Activated CD8-positive, alpha-beta memory T cell treated with anti-CD3 and anti-CD28 coated beads for 48 hours (primary cell): ENCODE data around the gene PAK1.
"Not testable (repeated sequence)": the region's sequence is repeated elsewhere in the genome, so short reads cannot be mapped to it uniquely, and the experiment has no call there.

Experiments
- DNase-seq, 3 experiments: peaks; one replicate each; pipeline ENCODE4 v3.0.0-alpha.2; 2020; ENCODE audit warnings: low read depth in 2 of 3, low spot score in 2 of 3

Gene PAK1

DNA sequence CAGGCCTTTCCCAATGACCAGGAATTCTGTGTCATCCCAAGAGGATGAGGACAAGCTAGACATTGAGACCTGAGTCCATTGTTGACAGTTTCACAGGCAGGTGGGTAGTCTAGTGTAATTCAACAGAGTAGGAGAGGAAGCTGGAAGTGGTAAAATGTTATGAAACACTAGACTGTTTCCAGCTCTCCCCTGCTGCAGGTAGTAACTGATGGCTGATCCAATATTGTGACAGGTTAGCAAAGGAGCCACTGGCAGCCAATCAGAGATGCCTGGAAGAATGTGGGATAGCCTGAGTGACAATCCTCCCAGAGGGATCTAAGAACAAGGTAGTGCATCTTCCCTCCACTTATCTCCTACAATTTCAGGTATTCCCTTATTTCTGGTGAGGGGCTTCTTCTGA lies 161.8 kb downstream of the PAK1 start:
- DNase-seq, result no peak

- DNase-seq, result no peak
Measured at GRCh38 chr11:77311701-77312100, 162.2 kb downstream of the PAK1 start.

DNA sequence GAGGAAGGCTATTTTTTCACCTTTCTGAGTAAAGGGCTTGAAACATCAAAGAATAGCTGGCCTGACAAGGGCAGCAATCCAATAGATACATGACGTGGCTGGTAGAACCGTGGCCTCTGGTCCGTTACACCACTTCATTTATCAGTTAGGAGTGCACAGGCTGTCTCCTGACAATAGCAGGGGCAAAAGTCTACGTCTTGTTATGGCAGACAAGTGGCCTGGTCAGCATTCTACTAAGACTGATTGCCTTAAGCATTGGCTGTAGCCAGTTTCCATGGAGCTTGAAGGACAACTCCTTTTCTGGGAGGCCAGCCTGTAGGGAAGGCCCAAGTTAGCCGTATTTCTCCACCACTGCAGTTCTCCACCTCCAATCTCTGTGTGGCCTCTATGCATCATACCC lies 163.2 kb downstream of the PAK1 start:
- DNase-seq, result no peak

GRCh38 chr11:77309401-77310085 lies 164.4 kb downstream of the PAK1 start:
- DNase-seq, result no peak

DNA sequence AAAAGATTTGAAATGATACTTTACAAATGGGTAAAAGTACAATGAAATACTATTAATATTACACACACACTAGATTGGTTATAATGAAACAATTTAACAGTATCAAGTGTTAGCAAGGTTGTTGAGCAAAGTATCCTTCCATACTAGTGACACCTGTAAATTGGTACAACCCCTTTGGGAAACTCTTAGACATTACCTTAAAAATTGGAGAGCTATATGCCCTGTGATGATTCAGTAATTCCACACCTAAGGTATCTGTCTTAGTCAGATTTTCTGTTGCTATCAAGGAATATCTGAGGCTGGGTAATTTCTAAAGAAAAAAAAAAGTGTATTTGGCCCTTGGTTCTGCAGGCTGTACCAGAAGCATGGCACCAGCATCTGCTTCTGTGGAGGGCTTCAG lies 165.1 kb downstream of the PAK1 start:
- no peak for DNase-seq

DNA sequence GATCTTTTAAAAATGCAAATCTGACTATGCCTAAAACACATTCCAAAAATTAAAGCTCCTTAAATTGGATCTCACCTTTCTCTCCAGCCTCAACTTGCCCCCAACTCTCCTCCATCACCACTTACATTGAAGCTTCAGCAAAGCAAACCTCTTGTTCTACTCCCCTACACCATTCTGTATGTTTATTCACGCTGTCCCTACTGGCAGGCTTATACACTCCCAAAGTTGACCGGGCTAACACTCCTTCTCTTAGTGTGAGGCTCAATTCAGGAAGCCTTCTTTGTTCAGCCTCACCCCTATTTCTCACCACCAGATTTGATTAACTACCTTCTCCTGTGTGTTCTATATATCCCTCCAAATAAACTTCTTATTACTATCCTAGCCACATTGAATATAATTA lies 170.6 kb downstream of the PAK1 start:
- DNase-seq, result no peak

DNA sequence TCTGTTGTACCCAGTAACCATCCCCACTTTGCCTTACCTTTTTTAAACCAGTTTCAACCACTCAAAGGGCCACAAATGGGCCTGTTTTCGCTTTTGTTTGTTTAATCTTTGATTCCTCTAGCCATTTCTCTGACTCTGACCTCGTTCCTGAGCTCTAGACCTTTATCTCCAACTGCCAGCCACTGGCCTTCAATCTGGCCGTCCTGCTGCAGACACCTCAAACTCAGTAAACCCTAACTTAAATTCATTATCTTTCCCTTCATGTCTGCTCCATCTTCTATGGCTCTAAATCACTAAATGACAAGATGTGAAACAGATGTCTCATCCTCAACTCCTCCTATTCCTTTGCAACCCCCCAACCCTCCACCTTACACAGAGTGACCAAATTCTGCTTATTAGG lies 171.1 kb downstream of the PAK1 start:
- DNase-seq, result no peak

GRCh38 chr11:77301510-77301909 lies 172.4 kb downstream of the PAK1 start, which contains the start of gene GDPD4:
Gene GDPD4 (minus strand): TSS chr11:77301686. CDS start chr11:77285137, 16,549 bp downstream.
- no peak for DNase-seq

DNA sequence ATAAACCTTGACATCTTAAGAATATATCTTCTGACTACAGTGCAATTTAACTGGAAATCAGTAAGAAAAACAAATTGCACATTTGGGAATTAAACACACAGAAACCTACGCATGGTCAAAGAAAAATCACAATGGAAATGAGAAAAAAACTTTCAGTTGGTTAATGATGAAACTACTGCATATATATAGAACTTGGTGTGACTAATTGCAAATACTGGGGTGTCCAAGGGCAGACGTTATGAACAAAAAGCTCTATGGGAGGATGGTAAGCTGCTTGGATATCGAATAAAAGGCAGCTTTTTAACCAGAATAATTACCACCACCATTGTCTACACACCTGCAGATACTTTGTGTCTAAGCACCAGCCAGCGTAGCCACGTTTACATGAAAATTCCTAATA lies 173.2 kb downstream of the PAK1 start:
- DNase-seq, result no peak

- DNase-seq, result not testable (repeated sequence)
Measured at GRCh38 chr11:77300028-77300427, 173.9 kb downstream of the PAK1 start.

- no peak for DNase-seq
Measured at GRCh38 chr11:77299528-77299993, 174.3 kb downstream of the PAK1 start.

GRCh38 chr11:77294040-77294439 lies 179.9 kb downstream of the PAK1 start:
- DNase-seq, result no peak

- no peak for DNase-seq
Measured at GRCh38 chr11:77289737-77290136, 184.2 kb downstream of the PAK1 start.

- no peak for DNase-seq
Measured at GRCh38 chr11:77287615-77288273, 186.2 kb downstream of the PAK1 start.

- DNase-seq, result no peak
Measured at GRCh38 chr11:77287136-77287535, 186.8 kb downstream of the PAK1 start.

DNA sequence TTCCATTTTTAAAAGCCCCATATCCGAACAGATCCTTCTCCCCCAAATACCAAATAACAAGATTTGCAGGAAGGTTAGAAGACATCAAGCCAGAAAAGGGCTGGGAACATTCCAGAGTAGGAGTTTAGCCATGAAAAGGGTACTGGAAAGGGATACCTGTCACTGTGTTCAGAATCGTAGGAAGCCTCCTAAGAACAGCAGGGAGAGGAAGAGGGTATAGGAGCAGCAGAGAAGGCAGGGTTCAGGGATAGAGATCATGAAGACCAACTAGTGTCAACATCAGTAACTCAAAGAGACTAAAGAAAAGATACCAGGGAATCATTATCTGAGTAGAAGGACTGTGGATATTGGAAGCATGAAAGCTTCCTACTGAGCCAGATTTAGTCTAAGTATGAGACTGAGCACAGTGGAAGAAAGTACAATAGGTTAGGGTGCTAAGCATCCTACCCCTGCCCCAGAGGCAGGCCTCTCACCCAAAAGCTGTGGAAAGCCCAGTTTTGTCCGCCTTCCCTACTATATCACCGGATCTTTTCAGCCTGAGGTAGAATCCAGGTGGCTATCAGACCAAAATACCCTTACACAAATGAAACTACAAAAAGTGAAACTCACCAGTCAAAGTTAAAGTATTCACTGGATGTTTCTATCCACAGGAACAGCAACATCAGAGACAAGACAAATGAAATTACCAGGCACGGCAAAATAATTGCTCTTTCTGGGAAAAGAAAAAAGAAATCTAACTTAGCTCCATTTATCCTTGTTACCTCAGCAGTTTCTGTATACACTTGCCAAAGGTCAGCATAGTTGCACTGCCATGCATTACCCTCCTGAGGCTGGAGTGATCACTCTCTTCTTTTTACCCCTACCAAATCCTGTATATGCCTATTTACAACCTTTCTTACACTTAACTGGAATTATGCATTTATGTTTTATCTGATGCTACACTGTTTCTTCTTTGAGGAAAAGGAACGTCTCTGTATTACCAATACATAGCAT lies 189.1 kb downstream of the PAK1 start:
- DNase-seq, result no peak

GRCh38 chr11:77283101-77283500 lies 190.8 kb downstream of the PAK1 start:
- DNase-seq, result no peak

DNA sequence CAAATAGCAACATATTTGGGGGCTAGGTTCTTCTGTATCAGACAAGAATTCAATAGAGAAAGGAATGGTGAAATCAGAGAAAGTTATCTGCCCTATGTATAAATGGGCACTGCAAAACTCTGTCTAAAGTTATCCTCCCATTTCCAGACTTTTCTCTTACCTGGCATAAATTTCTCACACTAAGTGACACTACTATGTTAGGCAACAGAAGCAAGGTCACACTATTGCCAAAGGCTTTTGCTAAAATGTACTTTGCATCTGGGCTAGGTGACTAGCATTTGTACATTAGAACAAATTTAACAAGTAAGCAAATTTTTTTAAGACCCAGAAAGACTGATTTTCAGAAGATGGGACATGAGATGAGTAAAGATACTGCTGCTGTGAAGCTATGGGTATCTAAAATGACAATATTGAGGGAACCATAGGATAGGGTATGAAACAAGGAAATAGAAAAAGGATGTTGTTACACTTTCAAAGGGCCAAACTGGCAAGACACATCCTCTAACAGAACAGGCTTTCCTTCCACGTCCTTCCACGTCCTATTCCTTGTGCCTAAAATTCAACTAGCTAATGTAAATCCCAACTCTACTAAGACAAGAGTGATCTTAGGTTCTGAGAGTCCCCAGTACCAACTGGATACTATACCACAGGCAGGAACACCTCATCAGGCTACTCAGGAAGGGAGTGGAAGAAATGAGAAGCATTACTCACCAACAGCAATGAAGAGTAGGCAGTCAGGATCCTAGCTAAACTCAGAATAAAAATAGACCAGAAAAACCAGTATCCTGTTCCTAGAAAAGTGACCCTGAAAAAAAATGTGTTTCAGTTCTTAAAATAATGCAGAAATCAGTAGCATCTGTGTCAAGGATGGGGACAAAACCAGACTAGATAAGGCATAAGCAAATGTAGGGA lies 195.0 kb downstream of the PAK1 start:
- no peak for DNase-seq

- DNase-seq, result no peak
Measured at GRCh38 chr11:77276271-77276670, 197.6 kb downstream of the PAK1 start.
